Measurements from ENCODE around the gene ILF3.
"Not testable (repeated sequence)": the region's sequence is repeated elsewhere in the genome, so short reads cannot be mapped to it uniquely, and the experiment has no call there.

Gene ILF3

GRCh38 chr19:10642473-10643171 lies 11.5 kb upstream of the ILF3 start:
- no peak for DNase-seq (ENCODE audit: low spot score)

- no peak for DNase-seq (ENCODE audit: low spot score)
Measured at GRCh38 chr19:10643172-10643967, 10.8 kb upstream of the ILF3 start.

- DNase-seq (ENCODE audit: low spot score): no peak
Measured at GRCh38 chr19:10643968-10644259, 10.2 kb upstream of the ILF3 start.

GRCh38 chr19:10644260-10645007 lies 9.7 kb upstream of the ILF3 start:
- DNase-seq (ENCODE audit: low spot score): peak; percentile 85

- no peak for DNase-seq (ENCODE audit: low spot score)
Measured at GRCh38 chr19:10646456-10647159, 7.5 kb upstream of the ILF3 start.

- no peak for DNase-seq (ENCODE audit: low spot score)
Measured at GRCh38 chr19:10648360-10648759, 5.8 kb upstream of the ILF3 start.

- DNase-seq (ENCODE audit: low spot score): no peak
Measured at GRCh38 chr19:10651851-10652250, 2.3 kb upstream of the ILF3 start.

GRCh38 chr19:10653482-10653731 lies 739 bp upstream of the ILF3 start:
- DNase-seq (ENCODE audit: low spot score): no peak

- peak; percentile 36 for DNase-seq (ENCODE audit: low spot score)
Measured at GRCh38 chr19:10654610-10655456, 687 bp downstream of the ILF3 start.

- no peak for DNase-seq (ENCODE audit: low spot score)
Measured at GRCh38 chr19:10655457-10656312, 1.5 kb downstream of the ILF3 start.

GRCh38 chr19:10660346-10660745 lies 6.2 kb downstream of the ILF3 start:
- DNase-seq (ENCODE audit: low spot score): no peak

GRCh38 chr19:10661946-10662345 lies 7.8 kb downstream of the ILF3 start:
- DNase-seq (ENCODE audit: low spot score): no peak

GRCh38 chr19:10662384-10663251 lies 8.5 kb downstream of the ILF3 start:
- no peak for DNase-seq (ENCODE audit: low spot score)

- DNase-seq (ENCODE audit: low spot score): not testable (repeated sequence)
Measured at GRCh38 chr19:10663252-10663563, 9.1 kb downstream of the ILF3 start.

GRCh38 chr19:10667867-10668266 lies 13.7 kb downstream of the ILF3 start:
- DNase-seq (ENCODE audit: low spot score): no peak

GRCh38 chr19:10669246-10669645 lies 15.1 kb downstream of the ILF3 start:
- DNase-seq (ENCODE audit: low spot score): no peak

GRCh38 chr19:10670182-10670581 lies 16.0 kb downstream of the ILF3 start:
- no peak for DNase-seq (ENCODE audit: low spot score)

GRCh38 chr19:10670876-10671804 lies 17.0 kb downstream of the ILF3 start:
- no peak for DNase-seq (ENCODE audit: low spot score)

- not testable (repeated sequence) for DNase-seq (ENCODE audit: low spot score)
Measured at GRCh38 chr19:10671922-10672321, 17.8 kb downstream of the ILF3 start.
